ENCODE results near the gene PPP1R12C.

GRCh38 chr19:55050749-55051532, 66.5 kb downstream of the PPP1R12C start:
- TF ChIP-seq CTCF (IDR thresholded peaks at IDR 0.05; ENCODE audit: low read depth, low read length): no peak
- TF ChIP-seq EZH2phosphoT487 (IDR thresholded peaks at IDR 0.05; ENCODE audit: low read depth): no peak

All from OCI-LY3 (cell line).